GM11168 (cell line): ENCODE results near the gene MAD2L2.

Experiments used
- in situ Hi-C: fragments of 300-500 bp; cut with MboI; formaldehyde crosslinking; loops from one replicate; pipeline ENCODE4 v1.12.0; 2022; ENCODE audit warnings: low sequenced_read_pairs; ENCODE audit not compliant: unreplicated experiment

Gene MAD2L2

DNA sequence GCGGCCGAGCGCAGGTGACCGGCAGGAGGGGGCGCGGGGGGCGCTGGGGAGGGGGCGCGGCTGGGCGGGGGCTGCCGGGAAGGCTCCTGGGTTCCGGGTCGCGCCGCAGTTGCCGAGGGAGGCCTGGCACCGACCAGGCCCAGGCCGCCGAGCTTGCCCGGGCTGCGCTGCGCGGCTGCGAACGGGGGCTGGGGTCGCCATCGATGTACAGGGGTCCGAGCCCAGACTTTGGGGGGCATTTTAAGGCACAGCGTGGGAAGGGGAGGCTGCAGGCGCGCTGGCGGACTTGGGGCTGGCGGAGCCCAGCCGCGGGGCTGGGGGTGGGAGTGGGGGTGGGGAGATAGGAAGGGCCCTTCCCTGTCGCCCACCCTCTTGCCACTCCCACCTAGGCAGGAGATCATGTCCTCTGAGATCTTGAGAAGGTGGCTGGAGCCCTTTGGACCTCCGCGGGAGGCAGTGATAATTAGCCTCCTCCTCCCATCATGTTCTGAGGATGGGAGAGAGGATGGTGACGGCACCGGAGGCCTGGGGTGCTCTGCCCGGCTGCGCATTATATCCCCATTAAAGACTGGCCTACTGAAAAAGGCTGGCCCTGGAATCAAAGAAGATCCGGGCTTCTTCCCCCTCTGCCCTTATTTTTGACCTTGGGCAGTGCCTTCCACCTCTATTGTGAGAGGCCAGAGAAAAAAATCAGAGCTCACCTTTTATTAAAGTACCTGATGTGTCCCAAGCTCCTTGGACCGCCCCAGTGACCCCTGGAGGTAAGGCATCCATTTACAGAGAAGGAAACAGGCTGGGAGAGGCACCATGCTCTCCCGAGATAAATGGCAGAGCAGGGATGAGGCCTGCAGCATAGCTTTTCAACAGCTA lies 25.8 kb downstream of the MAD2L2 start:
- in situ Hi-C loops = no loop called here

DNA sequence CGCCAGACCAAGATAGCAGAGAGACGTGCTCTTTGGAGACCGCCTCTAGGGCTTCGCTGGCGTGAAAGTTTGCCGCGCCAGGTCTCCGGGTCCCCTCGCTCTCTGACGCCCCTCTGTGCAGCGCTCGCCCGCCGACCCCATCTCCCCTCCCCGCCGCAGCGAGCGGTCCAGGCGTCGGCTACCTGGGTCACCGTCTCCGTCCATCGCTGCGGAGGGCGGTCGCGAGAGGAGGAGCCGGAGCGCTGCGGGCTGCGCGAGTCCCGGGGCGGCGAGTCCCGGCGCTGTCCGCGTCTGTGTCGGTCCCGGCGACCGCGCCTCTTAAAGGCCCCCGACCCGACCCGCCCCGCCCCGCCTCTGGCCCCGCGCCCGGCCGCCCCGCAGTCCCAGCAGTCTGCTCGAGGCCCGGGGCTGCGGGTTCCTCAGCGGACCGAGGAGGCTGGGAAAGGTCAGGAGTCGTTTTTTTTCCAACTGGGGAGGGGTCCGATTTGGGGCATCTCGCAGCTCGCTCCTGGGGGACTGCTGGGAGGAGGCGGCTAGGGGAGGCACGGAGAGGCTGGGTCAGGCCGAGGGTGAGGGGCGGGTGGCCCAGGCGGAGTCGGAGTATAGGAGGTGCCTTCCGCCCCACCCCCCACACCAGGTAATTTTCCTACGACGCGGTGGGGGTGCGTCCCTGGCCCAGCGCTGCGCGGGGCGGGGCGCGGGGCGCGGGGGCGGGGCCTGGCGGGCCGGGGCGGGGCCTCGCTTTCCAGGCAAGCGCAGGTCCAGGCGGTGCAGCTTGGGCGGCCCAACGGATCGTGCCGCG lies 26.6 kb downstream of the MAD2L2 start, which contains the start of the genes FBXO2 and FBXO44:
TSS of gene FBXO2 (minus strand) at position 293 of the 802 bp plus-strand sequence. CDS start at position 204, 89 bp downstream.
TSS of gene FBXO44 (plus strand) at position 741 of the 802 bp plus-strand sequence. CDS start 959 bp downstream, outside the sequence.
- in situ Hi-C loops = no loop called here

DNA sequence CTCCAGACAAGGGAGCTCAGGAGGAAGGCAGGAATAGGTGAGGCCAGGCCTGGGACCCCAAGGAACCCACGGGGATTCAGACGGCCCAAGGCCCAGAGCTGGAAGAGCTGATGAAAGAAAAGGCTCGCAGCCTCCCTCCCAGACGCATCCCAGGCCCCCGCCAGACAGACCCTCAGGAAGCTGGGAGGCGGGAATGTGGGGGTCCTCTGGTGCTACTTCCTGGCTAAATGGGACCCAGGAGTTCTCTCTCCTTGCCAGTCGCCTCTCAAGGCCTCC lies 27.1 kb downstream of the MAD2L2 start:
- in situ Hi-C loops = no loop called here

DNA sequence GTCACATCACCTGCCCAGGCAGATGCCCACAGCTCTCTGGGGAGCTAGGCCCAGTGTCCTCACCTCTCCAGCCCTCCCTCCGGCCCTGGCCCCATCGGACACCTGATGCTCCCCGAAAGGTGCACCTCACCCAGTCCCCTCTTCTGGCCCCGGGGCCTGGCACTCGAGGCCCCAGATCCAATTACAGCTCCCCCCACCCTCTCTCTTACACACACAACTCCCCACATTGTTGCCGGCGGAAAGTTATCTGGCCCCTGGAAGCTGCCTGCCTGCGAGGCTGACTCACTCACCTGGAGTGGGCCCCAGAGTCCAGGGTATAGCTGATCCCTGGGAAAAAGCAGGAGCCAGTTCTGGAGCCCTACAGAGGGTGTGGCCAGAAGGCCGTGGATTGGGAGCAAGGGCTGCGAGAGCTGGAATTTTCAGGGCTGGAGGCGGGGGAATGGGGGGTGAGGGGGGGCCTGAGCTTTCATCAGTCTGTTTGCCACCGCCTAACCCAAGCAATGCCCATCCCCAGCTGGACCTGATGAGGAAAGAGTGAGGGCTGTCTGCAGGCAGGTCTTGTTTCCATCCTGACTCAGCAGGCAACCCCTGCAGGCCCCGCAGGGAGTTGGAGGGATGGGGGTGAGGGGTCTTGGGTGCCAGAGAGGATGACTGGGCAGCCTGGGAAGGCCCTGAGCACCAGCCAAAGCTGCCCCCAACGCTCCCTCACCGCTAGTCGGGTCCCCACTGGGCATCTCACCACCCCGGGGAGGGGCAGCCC lies 27.7 kb downstream of the MAD2L2 start:
- in situ Hi-C loops = no loop called here

DNA sequence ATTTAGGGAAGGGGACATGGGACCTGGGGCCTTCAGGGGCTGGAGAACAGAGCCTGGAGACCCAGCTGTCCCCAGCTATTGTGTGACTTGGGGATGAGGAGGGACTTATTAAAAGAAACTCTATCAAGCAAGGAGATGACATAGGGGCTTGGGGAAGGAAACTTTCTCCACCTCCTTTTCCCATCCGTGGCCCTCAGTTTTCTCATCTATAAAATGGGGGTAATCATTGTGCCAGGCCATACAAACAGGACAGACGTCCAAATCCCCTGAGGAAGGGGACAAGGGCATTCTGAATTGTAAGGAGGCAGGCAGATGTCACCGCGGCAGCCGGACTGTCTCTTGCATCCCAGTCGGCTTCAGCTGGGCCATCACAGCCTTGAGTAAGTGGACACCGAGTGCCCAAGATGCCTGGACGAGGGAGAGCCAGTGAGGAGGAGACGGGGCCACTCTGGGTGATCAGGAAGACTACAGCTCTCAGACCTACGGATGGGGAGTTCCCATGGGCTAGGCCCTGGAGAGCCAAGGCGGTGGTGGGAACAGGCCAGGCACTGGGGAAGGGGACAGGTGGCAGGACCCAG lies 28.7 kb downstream of the MAD2L2 start:
- in situ Hi-C loops = no loop called here

DNA sequence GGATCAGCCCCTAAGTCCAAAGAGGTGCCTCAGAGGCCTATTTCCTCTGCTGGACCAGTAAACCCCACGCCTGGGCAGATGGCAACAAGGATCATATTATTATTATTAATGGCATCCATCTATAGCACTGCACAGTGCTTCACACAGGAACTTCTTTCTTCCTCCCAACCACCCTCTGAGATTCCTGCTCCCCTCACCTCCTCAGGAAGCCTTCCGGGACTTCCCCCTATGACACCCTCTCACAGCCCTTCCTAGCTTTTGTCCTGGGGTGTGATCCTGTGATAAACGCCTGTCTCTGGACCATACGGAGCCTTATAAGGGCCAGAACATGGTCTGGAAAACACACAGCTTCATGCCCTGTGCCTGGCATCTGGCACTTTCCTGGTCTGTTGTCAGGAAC lies 29.9 kb downstream of the MAD2L2 start:
- in situ Hi-C loops = no loop called here

DNA sequence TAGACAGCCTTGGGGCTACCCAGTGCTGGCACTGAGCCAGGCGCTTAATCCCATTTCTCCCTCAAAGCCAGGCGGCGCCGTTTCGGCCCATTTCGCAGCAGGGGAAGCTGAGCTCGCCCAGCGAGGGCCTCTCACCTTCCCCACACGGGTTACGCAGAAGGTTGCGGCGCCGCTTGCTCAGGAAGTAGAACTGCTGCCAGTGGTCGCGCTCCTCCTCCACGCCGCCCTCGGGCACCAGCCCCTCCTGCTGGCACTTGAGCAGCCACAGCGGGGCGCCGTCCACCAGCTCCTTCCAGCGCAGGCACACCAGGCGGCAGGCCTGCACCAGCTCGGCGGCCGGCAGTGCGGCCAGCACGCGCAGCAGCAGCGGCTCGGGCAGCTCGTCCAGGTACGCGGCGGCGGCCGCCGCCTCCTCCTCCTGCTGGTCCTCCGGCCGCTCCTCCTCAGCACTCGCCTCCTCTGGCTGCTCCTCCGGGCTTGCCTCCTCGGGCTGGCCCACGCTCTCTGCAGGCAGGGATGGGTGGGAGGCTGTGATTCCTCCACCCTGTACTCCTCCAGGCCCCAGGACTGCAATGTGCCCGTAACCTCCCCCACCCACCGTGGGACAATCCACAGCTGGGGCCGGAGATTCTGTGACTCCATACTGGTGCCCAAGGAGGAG lies 30.5 kb downstream of the MAD2L2 start:
- in situ Hi-C loops = no loop called here

DNA sequence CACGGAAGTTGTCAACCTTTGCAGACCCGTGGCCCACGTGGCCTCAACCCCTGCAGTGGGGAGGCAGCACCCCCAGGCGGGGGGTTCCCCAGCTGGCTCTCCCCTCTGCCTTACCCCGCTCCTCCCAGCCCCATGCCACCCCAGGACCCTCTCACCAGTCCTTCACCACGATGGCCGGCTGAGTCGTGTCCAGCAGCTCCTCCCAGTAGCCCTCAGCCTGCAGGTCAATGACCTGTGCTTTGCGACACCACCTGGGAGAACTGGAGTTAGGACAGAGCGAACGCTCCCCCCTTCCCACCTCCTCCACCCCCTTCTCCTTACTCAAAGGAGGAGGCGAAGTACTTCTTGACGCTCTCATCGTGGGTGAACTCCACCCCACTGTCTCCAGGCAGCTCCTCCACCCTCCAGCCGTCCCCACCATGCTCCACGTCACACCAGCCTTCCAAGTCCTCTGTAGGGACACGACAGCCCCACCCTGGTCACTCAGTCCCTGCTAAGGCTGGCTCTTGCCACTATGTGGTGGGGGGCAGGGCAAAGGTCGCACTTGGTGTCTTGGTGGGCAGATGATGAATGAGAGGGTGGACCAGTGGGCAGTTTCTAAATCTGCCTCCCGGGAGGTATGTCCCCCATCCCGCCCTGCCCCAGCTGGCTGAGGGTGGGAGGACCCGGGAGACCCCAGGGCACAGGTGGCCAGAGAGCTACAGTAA lies 31.2 kb downstream of the MAD2L2 start:
- in situ Hi-C loops = loop anchor here (10.0 to 25.0 kb wide), 2 partner anchors 315 to 587 kb away; partner anchors contain the start of gene SRM

DNA sequence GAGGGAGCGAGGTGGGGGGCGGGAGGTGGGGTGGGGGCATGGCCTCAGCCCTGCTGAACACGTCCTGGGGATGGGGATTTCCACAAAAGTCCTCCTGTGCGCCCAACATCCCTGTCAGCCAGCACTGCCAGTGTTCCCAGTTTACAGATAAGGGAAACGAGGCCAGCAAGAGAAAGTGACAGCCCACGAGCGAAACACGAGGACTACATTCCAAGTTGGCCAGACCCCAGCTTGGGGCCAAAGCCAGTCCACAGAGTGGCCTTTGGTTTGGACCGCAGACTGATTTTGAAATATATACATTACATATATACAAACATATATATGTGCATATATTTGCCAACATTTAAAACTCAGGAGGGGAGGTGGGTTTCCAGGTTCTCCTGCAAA lies 31.7 kb downstream of the MAD2L2 start:
- in situ Hi-C loops = loop anchor here (10.0 to 25.0 kb wide), 2 partner anchors 314 to 587 kb away; partner anchors contain the start of gene SRM

DNA sequence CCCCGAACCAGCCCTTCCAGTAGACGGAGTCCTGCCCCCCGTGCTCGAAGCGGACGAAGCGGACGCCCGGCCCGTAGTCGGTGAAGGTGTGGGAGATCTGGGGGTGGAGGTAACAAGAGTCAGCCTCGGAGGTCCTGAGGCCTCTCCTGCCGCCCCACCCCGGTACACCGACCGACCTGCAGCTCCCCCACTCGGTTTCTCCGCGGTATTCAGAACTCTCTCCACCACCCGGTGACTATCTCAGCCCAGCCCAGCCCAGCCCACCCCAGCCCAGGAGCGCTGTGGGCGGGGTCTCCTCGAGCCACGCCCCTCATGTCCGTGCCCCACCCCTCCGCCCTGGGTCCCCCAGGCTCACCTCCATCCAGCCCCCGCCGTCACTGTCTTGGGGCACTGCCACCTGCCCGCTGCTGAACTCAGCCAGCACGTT lies 32.2 kb downstream of the MAD2L2 start:
- in situ Hi-C loops = loop anchor here (10.0 to 25.0 kb wide), 2 partner anchors 314 to 586 kb away; partner anchors contain the start of gene SRM

DNA sequence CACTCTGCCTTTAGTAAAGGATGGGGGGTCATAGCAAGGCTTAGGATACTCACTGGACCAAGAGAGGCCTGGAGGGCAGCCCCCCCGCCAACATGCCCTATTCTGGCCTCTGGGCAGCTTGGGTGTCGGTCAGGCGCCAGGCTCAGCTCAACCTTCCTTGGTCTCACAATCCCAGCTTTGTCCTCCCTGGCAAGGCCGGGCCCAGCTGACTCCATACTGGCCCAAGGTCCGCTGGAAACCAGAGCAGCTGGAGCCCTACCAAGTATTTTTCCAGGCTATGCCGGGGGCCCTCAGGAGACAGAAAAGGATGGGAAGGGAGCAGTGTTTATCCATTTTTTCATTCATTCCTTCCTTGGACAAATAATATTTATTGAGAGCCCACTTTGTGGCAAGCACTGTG lies 32.9 kb downstream of the MAD2L2 start:
- in situ Hi-C loops = loop anchor here (10.0 to 25.0 kb wide), 2 partner anchors 313 to 586 kb away; partner anchors contain the start of gene SRM

DNA sequence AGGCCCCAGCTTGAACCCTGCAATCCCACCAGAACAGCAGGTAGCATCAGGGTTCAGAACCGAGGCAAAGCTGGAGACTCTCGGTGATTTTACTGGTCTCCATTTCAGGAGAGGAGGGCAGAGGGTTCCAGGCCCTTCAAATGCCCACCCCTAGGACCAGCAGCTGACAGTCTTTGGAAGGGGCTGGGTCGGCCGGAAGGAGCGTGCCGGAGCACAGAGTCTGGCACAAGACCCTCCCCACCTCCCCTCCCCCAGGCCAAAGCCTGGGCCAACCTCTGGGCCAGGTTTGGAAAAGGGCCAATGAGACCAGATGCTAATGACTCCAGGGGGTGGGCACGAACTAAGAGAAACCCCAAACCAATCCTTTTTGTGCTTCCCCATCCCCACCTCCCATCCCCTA lies 33.6 kb downstream of the MAD2L2 start:
- in situ Hi-C loops = loop anchor here (10.0 to 25.0 kb wide), 2 partner anchors 313 to 585 kb away; partner anchors contain the start of gene SRM

DNA sequence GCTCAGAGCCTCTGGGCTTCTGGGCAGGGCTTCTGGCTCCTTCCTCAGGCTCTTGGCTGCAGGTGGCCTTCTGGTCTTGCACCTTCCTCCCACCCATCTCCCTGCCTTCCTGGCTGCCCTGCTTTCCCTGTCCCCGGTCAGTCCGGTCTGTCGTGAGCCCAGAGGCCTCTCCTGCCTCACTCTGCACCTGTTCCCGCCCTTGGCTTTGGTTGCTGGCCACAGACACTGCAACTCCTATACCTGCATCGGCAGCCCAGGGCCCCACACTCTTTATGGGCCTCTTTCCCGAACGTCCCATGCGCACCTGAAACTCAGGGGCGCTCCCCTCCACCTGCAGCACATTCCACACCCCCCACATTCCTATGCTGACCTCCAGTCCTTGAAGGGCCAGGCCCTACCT lies 34.6 kb downstream of the MAD2L2 start:
- in situ Hi-C loops = loop anchor here (10.0 to 25.0 kb wide), 2 partner anchors 312 to 584 kb away; partner anchors contain the start of gene SRM

DNA sequence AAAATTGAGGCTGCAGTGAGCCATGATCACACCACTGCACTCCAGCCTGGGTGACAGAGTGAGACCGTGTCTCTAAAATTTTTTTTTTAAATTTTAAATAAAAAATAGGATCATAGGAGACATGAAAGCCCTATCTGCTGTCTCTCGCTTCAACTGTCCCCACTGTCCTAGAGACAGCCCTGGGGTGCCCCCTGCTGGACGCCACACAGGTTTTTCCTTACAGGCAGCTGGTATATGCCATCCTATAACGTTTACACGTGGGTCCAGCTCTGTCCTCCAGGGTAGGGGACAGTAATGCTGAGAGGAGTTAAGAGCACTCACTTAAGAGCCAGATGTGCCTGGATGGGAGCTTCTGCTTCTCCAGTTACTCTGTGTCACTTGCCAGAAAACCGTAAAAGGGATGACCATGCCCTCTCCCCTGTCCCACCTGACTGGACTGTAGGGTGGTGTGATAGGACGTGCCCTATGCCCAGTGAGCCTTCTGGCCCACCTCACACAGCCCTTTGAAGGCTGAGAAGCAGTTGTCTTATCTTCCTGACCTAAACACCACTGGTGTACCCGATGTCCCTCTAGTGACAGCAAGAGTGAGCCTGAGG lies 35.2 kb downstream of the MAD2L2 start:
- in situ Hi-C loops = loop anchor here (10.0 to 25.0 kb wide), 2 partner anchors 311 to 583 kb away; partner anchors contain the start of gene SRM

DNA sequence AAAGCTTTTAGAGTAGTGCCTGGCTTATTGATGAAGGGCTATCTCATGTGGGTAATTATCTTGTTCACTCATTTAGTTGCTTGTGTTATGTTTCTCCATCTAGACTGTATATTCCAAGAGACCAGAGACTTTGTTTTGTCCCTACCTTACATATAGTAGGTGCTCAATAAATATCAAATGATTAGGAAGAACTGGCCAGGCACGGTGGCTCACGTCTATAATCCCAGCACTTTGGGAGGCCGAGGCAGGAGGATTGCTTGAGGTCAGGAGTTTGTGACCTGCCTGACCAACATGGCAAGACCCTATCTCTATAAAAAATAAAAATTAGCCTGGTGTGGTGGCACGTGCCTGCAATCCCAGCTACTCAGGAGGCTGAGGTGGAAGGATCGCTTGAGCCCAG lies 35.7 kb downstream of the MAD2L2 start:
- in situ Hi-C loops = loop anchor here (10.0 to 25.0 kb wide), 2 partner anchors 310 to 583 kb away; partner anchors contain the start of gene SRM

DNA sequence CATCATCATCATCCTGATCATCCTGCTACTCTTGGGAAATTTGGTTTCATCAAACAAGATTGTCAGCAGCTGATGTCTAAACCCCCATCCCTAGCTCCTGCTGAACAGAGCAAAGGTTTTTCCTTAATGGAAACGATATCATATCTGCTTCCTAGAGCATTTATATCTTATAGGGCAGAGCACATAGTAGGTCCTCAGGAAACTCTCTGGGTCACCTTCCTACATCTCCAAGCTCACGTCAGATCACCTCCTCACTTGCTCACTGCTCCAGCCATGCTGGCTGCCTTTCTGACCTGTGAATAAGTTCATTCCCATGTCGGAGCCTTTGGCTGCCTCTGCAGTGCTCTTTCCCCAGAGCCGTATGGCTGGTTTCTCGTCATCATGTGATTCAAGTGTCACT lies 37.2 kb downstream of the MAD2L2 start:
- in situ Hi-C loops = loop anchor here (10.0 to 25.0 kb wide), 2 partner anchors 309 to 581 kb away; partner anchors contain the start of gene SRM

DNA sequence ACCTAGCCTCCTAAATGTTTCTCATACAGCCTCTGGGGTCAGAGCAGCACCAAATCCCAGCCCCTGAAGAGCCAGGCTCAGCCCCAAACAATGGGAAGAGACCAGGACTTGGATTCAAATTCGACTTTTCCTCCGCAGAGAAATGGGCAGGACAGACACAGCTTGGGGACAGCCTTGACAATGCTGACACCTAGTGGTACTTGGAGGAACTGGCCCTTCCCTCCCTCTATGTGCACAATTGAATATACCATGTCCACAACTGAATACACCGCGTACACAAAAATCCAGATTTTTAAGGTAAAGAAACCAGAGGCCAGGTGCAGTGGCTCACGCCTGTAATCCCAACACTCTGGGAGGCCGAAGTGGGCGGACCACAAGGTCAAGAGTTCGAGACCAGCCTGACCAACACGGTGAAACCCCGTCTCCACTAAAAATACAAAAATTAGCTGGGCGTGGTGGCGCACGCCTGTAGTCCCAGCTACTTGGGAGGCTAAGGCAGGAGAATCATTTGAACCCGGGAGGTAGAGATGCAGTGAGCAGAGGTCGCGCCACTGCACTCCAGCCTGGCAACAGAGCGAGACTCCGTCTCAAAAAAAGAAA lies 38.4 kb downstream of the MAD2L2 start:
- in situ Hi-C loops = loop anchor here (10.0 to 25.0 kb wide), 2 partner anchors 308 to 580 kb away; partner anchors contain the start of gene SRM
